SK-N-SH treated with all-trans-retinoic acid at 6 μM for 48 hours (cell line): ENCODE data around the gene JHY.
A peak's percentile ranks its signal among the peaks of the same experiment; 100 is the strongest.

Experiments
- ATAC-seq: fragments of 200-7000 bp; cut with Tn5 transposase; 3 replicates; pipeline ENCODE4 v1.9.1; 2020; ENCODE audit warnings: mild to moderate bottlenecking, moderate library complexity
- ARNTL ChIP-seq: fragments of 450-650 bp; formaldehyde crosslinking; IDR thresholded peaks from 2 replicates; pipeline ENCODE4 v1.5.0; 2020; ENCODE audit warnings: low read depth, mild to moderate bottlenecking, moderate library complexity, borderline replicate concordance
- BACH2 ChIP-seq: fragments of 250-450 bp; sonication (Bioruptor Pico); IDR thresholded peaks from 2 replicates; pipeline ENCODE4 v1.9.0; 2021; ENCODE audit warnings: mild to moderate bottlenecking, borderline replicate concordance
- CSDC2 ChIP-seq: fragments of 250-450 bp; sonication (Bioruptor Pico); IDR thresholded peaks from 2 replicates; pipeline ENCODE4 v1.5.0; 2020; ENCODE audit warnings: mild to moderate bottlenecking, moderate library complexity
- ESRRG ChIP-seq: fragments of 250-450 bp; sonication (Bioruptor Pico); IDR thresholded peaks from 2 replicates; pipeline ENCODE4 v1.6.1; 2021; ENCODE audit warnings: mild to moderate bottlenecking
- GLIS3 ChIP-seq: fragments of 250-450 bp; sonication (Bioruptor Pico); IDR thresholded peaks from 2 replicates; pipeline ENCODE4 v1.5.0; 2020; ENCODE audit warnings: mild to moderate bottlenecking, moderate library complexity
- ISL1 ChIP-seq: fragments of 250-450 bp; sonication (Bioruptor Pico); IDR thresholded peaks from 2 replicates; pipeline ENCODE4 v2.1.2; 2022; ENCODE audit warnings: mild to moderate bottlenecking, moderate library complexity
- PPARA ChIP-seq: fragments of 250-450 bp; sonication (Bioruptor Pico); IDR thresholded peaks from 2 replicates; pipeline ENCODE4 v1.5.0; 2020; ENCODE audit warnings: mild to moderate bottlenecking, borderline replicate concordance
- RARB ChIP-seq: fragments of 250-450 bp; sonication (Bioruptor Pico); IDR thresholded peaks from 2 replicates; pipeline ENCODE4 v1.8.0; 2021; ENCODE audit warnings: mild to moderate bottlenecking, moderate library complexity
- SNAI2 ChIP-seq: fragments of 250-450 bp; sonication (Bioruptor Pico); IDR thresholded peaks from 2 replicates; pipeline ENCODE4 v1.5.0; 2020; ENCODE audit warnings: mild to moderate bottlenecking, moderate library complexity
- TOX ChIP-seq: fragments of 250-450 bp; sonication (Bioruptor Pico); IDR thresholded peaks from 2 replicates; pipeline ENCODE4 v1.8.0; 2021; ENCODE audit warnings: mild to moderate bottlenecking, moderate library complexity, borderline replicate concordance
- ZC3H10 ChIP-seq: fragments of 250-450 bp; sonication (Bioruptor Pico); IDR thresholded peaks from 2 replicates; pipeline ENCODE4 v1.5.1; 2021; ENCODE audit warnings: mild to moderate bottlenecking, moderate library complexity
- ZFP3 ChIP-seq: fragments of 250-450 bp; sonication (Bioruptor Pico); IDR thresholded peaks from 2 replicates; pipeline ENCODE4 v1.5.0; 2020; ENCODE audit warnings: mild to moderate bottlenecking, moderate library complexity
- ZFP30 ChIP-seq: fragments of 450-650 bp; formaldehyde crosslinking; IDR thresholded peaks from 2 replicates; pipeline ENCODE4 v1.5.0; 2022; ENCODE audit warnings: mild to moderate bottlenecking, moderate library complexity
- ZNF565 ChIP-seq: fragments of 450-650 bp; formaldehyde crosslinking; conservative IDR thresholded peaks from 2 replicates; pipeline ENCODE4 v1.5.0; 2020; ENCODE audit warnings: low read depth, mild to moderate bottlenecking, moderate library complexity
- ZNF70 ChIP-seq: fragments of 450-650 bp; formaldehyde crosslinking; IDR thresholded peaks from 2 replicates; pipeline ENCODE4 v1.5.0; 2020; ENCODE audit warnings: mild to moderate bottlenecking, moderate library complexity
- ZNF8 ChIP-seq: fragments of 450-650 bp; formaldehyde crosslinking; IDR thresholded peaks from 2 replicates; pipeline ENCODE4 v1.5.0; 2020; ENCODE audit warnings: mild to moderate bottlenecking, moderate library complexity
- TF ChIP-seq, protein P1 (sequence below): fragments of 250-450 bp; sonication (Bioruptor Pico); IDR thresholded peaks from 2 replicates; pipeline ENCODE4 v1.5.0; 2020; ENCODE audit warnings: mild to moderate bottlenecking, moderate library complexity
- TF ChIP-seq, protein P2 (sequence below): fragments of 250-450 bp; sonication (Bioruptor Pico); IDR thresholded peaks from 2 replicates; pipeline ENCODE4 v1.5.1; 2021; ENCODE audit warnings: mild to moderate bottlenecking, moderate library complexity
- TF ChIP-seq, protein P3 (sequence below): fragments of 250-450 bp; sonication (Bioruptor Pico); IDR thresholded peaks from 2 replicates; pipeline ENCODE4 v1.8.0; 2020; ENCODE audit warnings: mild to moderate bottlenecking, moderate library complexity, borderline replicate concordance
- TF ChIP-seq, protein P4 (sequence below): fragments of 250-450 bp; sonication (Bioruptor Pico); IDR thresholded peaks from 2 replicates; pipeline ENCODE4 v1.8.0; 2021; ENCODE audit warnings: low read depth, mild to moderate bottlenecking, moderate library complexity, borderline replicate concordance

Gene JHY

DNA sequence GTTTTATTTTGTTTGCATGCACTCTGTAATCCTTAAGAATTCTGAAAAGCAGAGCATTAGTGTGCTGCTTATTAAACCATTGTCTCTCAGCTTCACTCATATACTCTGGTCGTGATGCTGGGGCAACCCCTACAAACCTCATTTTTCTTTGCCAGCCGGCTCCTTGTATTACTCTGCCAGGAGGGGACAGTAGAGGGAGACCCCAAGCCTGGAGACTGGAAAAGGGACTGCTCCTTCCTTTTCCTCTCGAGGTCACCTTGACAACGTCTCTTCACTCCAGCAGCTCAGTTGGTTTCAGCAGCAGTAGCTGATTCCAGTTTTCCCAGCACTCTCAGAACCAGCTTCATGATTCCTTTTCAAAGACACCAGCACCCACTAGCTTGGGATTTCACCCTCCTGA, 2.8 kb upstream of the JHY start:
- no peak for ATAC-seq
- TF ChIP-seq ZFP30: no peak
- TF ChIP-seq ARNTL (CRISPR knock-in tag): no peak
- no peak for TF ChIP-seq ISL1
- no peak for TF ChIP-seq SNAI2 (CRISPR knock-in tag)
- no peak for TF ChIP-seq CSDC2 (CRISPR knock-in tag)
- no peak for TF ChIP-seq ZNF70
- no peak for TF ChIP-seq ZFP3 (CRISPR knock-in tag)
- TF ChIP-seq ZC3H10 (CRISPR knock-in tag): no peak
- TF ChIP-seq, protein P1, sequence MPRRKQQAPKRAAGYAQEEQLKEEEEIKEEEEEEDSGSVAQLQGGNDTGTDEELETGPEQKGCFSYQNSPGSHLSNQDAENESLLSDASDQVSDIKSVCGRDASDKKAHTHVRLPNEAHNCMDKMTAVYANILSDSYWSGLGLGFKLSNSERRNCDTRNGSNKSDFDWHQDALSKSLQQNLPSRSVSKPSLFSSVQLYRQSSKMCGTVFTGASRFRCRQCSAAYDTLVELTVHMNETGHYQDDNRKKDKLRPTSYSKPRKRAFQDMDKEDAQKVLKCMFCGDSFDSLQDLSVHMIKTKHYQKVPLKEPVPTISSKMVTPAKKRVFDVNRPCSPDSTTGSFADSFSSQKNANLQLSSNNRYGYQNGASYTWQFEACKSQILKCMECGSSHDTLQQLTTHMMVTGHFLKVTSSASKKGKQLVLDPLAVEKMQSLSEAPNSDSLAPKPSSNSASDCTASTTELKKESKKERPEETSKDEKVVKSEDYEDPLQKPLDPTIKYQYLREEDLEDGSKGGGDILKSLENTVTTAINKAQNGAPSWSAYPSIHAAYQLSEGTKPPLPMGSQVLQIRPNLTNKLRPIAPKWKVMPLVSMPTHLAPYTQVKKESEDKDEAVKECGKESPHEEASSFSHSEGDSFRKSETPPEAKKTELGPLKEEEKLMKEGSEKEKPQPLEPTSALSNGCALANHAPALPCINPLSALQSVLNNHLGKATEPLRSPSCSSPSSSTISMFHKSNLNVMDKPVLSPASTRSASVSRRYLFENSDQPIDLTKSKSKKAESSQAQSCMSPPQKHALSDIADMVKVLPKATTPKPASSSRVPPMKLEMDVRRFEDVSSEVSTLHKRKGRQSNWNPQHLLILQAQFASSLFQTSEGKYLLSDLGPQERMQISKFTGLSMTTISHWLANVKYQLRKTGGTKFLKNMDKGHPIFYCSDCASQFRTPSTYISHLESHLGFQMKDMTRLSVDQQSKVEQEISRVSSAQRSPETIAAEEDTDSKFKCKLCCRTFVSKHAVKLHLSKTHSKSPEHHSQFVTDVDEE: no peak
- TF ChIP-seq GLIS3: no peak
- no peak for TF ChIP-seq ZNF8
- TF ChIP-seq, protein P2, sequence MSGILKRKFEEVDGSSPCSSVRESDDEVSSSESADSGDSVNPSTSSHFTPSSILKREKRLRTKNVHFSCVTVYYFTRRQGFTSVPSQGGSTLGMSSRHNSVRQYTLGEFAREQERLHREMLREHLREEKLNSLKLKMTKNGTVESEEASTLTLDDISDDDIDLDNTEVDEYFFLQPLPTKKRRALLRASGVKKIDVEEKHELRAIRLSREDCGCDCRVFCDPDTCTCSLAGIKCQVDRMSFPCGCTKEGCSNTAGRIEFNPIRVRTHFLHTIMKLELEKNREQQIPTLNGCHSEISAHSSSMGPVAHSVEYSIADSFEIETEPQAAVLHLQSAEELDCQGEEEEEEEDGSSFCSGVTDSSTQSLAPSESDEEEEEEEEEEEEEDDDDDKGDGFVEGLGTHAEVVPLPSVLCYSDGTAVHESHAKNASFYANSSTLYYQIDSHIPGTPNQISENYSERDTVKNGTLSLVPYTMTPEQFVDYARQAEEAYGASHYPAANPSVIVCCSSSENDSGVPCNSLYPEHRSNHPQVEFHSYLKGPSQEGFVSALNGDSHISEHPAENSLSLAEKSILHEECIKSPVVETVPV: no peak
- no peak for TF ChIP-seq TOX (CRISPR knock-in tag)
- no peak for TF ChIP-seq ZNF565
- TF ChIP-seq, protein P3, sequence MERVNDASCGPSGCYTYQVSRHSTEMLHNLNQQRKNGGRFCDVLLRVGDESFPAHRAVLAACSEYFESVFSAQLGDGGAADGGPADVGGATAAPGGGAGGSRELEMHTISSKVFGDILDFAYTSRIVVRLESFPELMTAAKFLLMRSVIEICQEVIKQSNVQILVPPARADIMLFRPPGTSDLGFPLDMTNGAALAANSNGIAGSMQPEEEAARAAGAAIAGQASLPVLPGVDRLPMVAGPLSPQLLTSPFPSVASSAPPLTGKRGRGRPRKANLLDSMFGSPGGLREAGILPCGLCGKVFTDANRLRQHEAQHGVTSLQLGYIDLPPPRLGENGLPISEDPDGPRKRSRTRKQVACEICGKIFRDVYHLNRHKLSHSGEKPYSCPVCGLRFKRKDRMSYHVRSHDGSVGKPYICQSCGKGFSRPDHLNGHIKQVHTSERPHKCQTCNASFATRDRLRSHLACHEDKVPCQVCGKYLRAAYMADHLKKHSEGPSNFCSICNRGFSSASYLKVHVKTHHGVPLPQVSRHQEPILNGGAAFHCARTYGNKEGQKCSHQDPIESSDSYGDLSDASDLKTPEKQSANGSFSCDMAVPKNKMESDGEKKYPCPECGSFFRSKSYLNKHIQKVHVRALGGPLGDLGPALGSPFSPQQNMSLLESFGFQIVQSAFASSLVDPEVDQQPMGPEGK (CRISPR knock-in tag): no peak
- TF ChIP-seq PPARA (CRISPR knock-in tag): no peak
- TF ChIP-seq BACH2 (CRISPR knock-in tag): no peak
- no peak for TF ChIP-seq RARB
- no peak for TF ChIP-seq ESRRG
- TF ChIP-seq, protein P4, sequence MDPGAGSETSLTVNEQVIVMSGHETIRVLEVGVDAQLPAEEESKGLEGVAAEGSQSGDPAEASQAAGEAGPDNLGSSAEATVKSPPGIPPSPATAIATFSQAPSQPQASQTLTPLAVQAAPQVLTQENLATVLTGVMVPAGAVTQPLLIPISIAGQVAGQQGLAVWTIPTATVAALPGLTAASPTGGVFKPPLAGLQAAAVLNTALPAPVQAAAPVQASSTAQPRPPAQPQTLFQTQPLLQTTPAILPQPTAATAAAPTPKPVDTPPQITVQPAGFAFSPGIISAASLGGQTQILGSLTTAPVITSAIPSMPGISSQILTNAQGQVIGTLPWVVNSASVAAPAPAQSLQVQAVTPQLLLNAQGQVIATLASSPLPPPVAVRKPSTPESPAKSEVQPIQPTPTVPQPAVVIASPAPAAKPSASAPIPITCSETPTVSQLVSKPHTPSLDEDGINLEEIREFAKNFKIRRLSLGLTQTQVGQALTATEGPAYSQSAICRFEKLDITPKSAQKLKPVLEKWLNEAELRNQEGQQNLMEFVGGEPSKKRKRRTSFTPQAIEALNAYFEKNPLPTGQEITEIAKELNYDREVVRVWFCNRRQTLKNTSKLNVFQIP (CRISPR knock-in tag): no peak

DNA sequence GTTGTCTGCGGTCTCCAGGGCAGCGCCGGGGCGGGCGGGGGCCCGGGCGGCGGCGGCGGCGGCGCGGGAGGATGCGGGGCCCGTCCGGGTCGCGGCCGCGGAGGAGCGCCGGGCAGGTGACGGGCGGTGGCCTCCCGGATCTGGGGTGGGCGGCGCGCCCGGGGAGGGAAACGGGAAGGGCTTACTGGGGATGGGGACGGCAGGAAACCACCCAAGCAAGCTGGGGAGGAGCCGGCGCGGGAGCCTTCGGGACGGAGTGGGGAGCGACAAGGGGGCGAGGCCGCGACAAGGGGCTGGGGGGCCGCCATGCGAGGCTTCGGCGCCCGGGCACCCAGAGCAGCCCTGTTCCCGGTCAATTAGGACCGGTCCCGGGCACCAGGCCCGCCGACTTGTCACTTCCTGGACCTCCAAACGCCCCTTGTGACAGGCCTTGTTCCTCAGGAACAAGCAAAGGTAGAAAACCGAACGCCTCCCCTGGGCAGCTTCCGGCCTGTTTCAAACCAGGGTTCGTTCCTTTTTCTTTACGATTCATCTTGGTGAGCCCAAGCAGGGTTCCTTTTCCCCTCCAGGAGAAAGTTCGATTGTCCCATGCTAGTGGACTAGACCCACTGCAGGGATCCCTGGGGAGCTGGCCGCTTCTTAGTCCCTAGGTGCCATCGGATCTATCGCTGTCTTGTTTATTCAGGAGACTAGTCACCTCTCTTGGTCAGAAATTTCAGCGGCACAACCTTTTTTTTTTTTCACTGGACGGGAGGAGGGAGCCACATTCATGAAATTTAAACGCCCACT, 492 bp downstream of the JHY start:
- ATAC-seq: peak; percentile 84
- no peak for TF ChIP-seq SNAI2 (CRISPR knock-in tag)
- no peak for TF ChIP-seq BACH2 (CRISPR knock-in tag)
- TF ChIP-seq, protein P1: 0 out of 2 replicates have a peak, but pooled peaks have one; percentile 27
- TF ChIP-seq, protein P3 (CRISPR knock-in tag): 0 out of 2 replicates have a peak, but pooled peaks have one; percentile 38
- TF ChIP-seq ZC3H10 (CRISPR knock-in tag): no peak
- no peak for TF ChIP-seq ZNF70
- no peak for TF ChIP-seq ARNTL (CRISPR knock-in tag)
- TF ChIP-seq, all 23 proteins: peak for 2
